ENCODE data around the gene ZBTB48. TPM values are rescaled to one million over a fixed set of nuclear protein-coding genes. Genes with fewer than 3 reads are reported as not detected.

Gene ZBTB48
- total RNA-seq, 1 experiment from 2014 or later: 41.9 TPM

- H3K27ac ChIP-seq (ENCODE audit: low read depth, low read length): no peak overlapping the region
- H3K4me1 ChIP-seq (ENCODE audit: control insufficient read depth in 1 of 2, insufficient read depth in 2 of 2, low read length in 2 of 2): no peaks in the 10 kb centered on the region
- intact Hi-C loops (cut with micrococcal nuclease): loop anchor here (1.0 kb wide), 1 partner anchor 94 kb away; no protein-coding TSS in a partner anchor
- no peak overlapping the region for H2AFZ ChIP-seq (ENCODE audit: low read depth, low read length, poor library complexity, severe bottlenecking)
- no peaks in the 10 kb centered on the region for H3K9me2 ChIP-seq (ENCODE audit: insufficient read depth)
- H3K79me2 ChIP-seq (ENCODE audit: insufficient read depth, low read length): peaks cover 54% of the 10 kb centered on the region
- no TSS peak for BruUV-seq (replicated peaks)
- TF ChIP-seq RAD21 (IDR thresholded peaks at IDR 0.05; ENCODE audit: low read depth) (peak; percentile 44), SIN3A (IDR thresholded peaks at IDR 0.05; ENCODE audit: low read depth) (no peak), CTCF (IDR thresholded peaks at IDR 0.05 in 2 of 3, conservative IDR thresholded peaks at IDR 0.05 in 1 of 3; ENCODE audit: borderline replicate concordance in 1 of 3, insufficient read depth in 1 of 3, low read depth in 2 of 3, low read length in 2 of 3) (peak in 1 of 3 experiments; percentile 21; a peak in 2 of 6 replicates)
- peak; percentile 53; the same call in 1 of the 2 replicates for ATAC-seq
- peaks cover 12% of the 10 kb centered on the region; the same call in 1 of the 2 replicates for H4K20me1 ChIP-seq (ENCODE audit: insufficient read depth)
- no peaks in the 10 kb centered on the region for H3K27me3 ChIP-seq (ENCODE audit: insufficient read depth, low read length)
- ChIA-PET CTCF (no interaction called here), POLR2A (no interaction called here), RAD21 (ENCODE audit: low non-redundant PET in 1 of 2, low total read pairs in 2 of 2, uncharacterized antibody in 2 of 2, unreplicated experiment in 2 of 2) (no interaction called here)
- H3K9me3 ChIP-seq (ENCODE audit: control insufficient read depth in 1 of 2, insufficient read depth in 1 of 2, low read depth in 1 of 2, low read length in 2 of 2): no peaks in the 10 kb centered on the region
- H3K9ac ChIP-seq (ENCODE audit: low read length): no peak overlapping the region
- H3K4me2 ChIP-seq (ENCODE audit: low read length): no peak overlapping the region
- DNase-seq (ENCODE audit: low read depth, low spot score): peak; percentile 13
- H3K4me3 ChIP-seq (replicated peaks in 1 of 2; ENCODE audit: low read depth in 1 of 2, low read length in 2 of 2): no peak overlapping the region
- H3K36me3 ChIP-seq (ENCODE audit: control insufficient read depth in 1 of 2, insufficient read depth in 2 of 2, low read length in 2 of 2): peaks cover 38 to 51% of the 10 kb centered on the region in 2 experiments
Measured at GRCh38 chr1:6547301-6547700, 32.5 kb upstream of the ZBTB48 start.

- H3K4me2 ChIP-seq (ENCODE audit: low read length): peak within 1 kb of the TSS; percentile 99
- intact Hi-C loops (cut with micrococcal nuclease): loop anchor here (1.0 to 2.0 kb wide), 2 partner anchors 49 to 92 kb away; partner anchors contain the start of gene KLHL21
- peaks cover 9 to 14% of the 10 kb centered on the region in 2 experiments for H3K4me1 ChIP-seq (ENCODE audit: control insufficient read depth in 1 of 2, insufficient read depth in 2 of 2, low read length in 2 of 2)
- ChIA-PET POLR2A (interaction anchor here (0.6 kb wide), 1 partner anchor 114 kb away, joined by 5 read pairs; no protein-coding TSS in a partner anchor), RAD21 (ENCODE audit: low non-redundant PET in 1 of 2, low total read pairs in 2 of 2, uncharacterized antibody in 2 of 2, unreplicated experiment in 2 of 2) (no interaction called here), CTCF (interaction anchor here (0.9 to 1.2 kb wide), 4 partner anchors 26 to 64 kb away, joined by 3 to 4 read pairs (median 3); partner anchors contain the start of gene ZBTB48)
- H3K9me3 ChIP-seq (ENCODE audit: control insufficient read depth in 1 of 2, insufficient read depth in 1 of 2, low read depth in 1 of 2, low read length in 2 of 2): no peaks in the 10 kb centered on the region
- no peaks in the 10 kb centered on the region for H3K27me3 ChIP-seq (ENCODE audit: insufficient read depth, low read length)
- H3K9me2 ChIP-seq (ENCODE audit: insufficient read depth): no peaks in the 10 kb centered on the region
- DNase-seq (ENCODE audit: low read depth, low spot score) (peak; percentile 78), ATAC-seq (peak; percentile 91)
- H4K20me1 ChIP-seq (ENCODE audit: insufficient read depth): peaks cover 8% of the 10 kb centered on the region; the same call in 1 of the 2 replicates
- peak within 1 kb of the TSS; percentile 96 for H3K27ac ChIP-seq (ENCODE audit: low read depth, low read length)
- peak within 1 kb of the TSS; percentile 97 for H3K9ac ChIP-seq (ENCODE audit: low read length)
- BruUV-seq (replicated peaks): no TSS peak
- H3K4me3 ChIP-seq (replicated peaks in 1 of 2; ENCODE audit: low read depth in 1 of 2, low read length in 2 of 2): peak within 1 kb of the TSS; percentile 98
- peaks cover 44% of the 10 kb centered on the region for H3K79me2 ChIP-seq (ENCODE audit: insufficient read depth, low read length)
- H3K36me3 ChIP-seq (ENCODE audit: control insufficient read depth in 1 of 2, insufficient read depth in 2 of 2, low read length in 2 of 2): peaks cover 8 to 11% of the 10 kb centered on the region in 2 experiments
- H2AFZ ChIP-seq (ENCODE audit: low read depth, low read length, poor library complexity, severe bottlenecking): peak within 1 kb of the TSS; percentile 89
- TF ChIP-seq EZH2phosphoT487 (IDR thresholded peaks at IDR 0.05; ENCODE audit: borderline replicate concordance) (no peak), ATF3 (IDR thresholded peaks at IDR 0.05) (no peak), ZNF274 (IDR thresholded peaks at IDR 0.05; ENCODE audit: low read depth, low read length) (no peak), SP1 (IDR thresholded peaks at IDR 0.05; ENCODE audit: low read depth) (peak; percentile 57; the same call in 1 of the 2 replicates), RAD21 (IDR thresholded peaks at IDR 0.05; ENCODE audit: low read depth) (peak; percentile 58), EZH2 (IDR thresholded peaks at IDR 0.05) (no peak), CEBPB (IDR thresholded peaks at IDR 0.05; ENCODE audit: low read depth) (no peak), JUND (IDR thresholded peaks at IDR 0.05) (no peak), ZBTB33 (IDR thresholded peaks at IDR 0.05; ENCODE audit: extremely low read depth, insufficient replicate concordance, low read length) (peak; percentile 98), CBX3 (IDR thresholded peaks at IDR 0.05; ENCODE audit: low read depth) (peak; percentile 76; the same call in 1 of the 2 replicates), YY1 (IDR thresholded peaks at IDR 0.05; ENCODE audit: extremely low read depth, insufficient replicate concordance, low read depth, low read length) (peak; percentile 96), POLR2A (IDR thresholded peaks at IDR 0.05; ENCODE audit: borderline replicate concordance, extremely low read depth, insufficient read depth, insufficient read length) (peak; percentile 57)
Measured at GRCh38 chr1:6554031-6554906, 25.5 kb upstream of the ZBTB48 start, which contains the start of gene NOL9. Gene NOL9 (minus strand): TSS chr1:6554513. CDS start chr1:6554502, 11 bp downstream.

All from HCT116 (cell line).